ENCODE results near the gene ABCA2.

The ABCA2 gene

DNA sequence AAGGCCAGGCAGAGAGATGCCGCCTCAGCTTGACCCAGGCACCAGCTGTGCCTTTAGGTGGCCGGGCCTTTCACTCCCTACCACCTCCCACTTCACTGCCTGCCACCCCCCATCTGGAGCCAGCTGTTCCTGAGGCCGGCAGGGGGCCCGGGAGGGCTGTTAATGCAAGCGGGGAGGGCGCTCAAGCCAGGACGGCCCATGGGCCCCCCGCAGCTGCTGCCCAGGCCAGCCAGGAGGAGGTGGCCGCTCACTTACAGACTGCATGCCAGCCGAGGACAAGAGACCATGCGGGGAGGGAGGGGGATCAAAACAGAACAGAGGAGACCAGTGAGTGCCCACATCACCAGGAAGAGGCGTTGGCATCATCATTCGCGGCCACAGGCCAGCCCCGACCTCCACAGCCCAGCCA lies 4.5 kb downstream of the ABCA2 start:
- no peak overlapping the region for H3K4me3 ChIP-seq (ENCODE audit: low read depth, low read length)
- DNase-seq (ENCODE audit: low read depth): no peak
- TF ChIP-seq, protein P1, sequence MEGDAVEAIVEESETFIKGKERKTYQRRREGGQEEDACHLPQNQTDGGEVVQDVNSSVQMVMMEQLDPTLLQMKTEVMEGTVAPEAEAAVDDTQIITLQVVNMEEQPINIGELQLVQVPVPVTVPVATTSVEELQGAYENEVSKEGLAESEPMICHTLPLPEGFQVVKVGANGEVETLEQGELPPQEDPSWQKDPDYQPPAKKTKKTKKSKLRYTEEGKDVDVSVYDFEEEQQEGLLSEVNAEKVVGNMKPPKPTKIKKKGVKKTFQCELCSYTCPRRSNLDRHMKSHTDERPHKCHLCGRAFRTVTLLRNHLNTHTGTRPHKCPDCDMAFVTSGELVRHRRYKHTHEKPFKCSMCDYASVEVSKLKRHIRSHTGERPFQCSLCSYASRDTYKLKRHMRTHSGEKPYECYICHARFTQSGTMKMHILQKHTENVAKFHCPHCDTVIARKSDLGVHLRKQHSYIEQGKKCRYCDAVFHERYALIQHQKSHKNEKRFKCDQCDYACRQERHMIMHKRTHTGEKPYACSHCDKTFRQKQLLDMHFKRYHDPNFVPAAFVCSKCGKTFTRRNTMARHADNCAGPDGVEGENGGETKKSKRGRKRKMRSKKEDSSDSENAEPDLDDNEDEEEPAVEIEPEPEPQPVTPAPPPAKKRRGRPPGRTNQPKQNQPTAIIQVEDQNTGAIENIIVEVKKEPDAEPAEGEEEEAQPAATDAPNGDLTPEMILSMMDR (conservative IDR thresholded peaks at IDR 0.05; ENCODE audit: low read depth, low read length): no peak

DNA sequence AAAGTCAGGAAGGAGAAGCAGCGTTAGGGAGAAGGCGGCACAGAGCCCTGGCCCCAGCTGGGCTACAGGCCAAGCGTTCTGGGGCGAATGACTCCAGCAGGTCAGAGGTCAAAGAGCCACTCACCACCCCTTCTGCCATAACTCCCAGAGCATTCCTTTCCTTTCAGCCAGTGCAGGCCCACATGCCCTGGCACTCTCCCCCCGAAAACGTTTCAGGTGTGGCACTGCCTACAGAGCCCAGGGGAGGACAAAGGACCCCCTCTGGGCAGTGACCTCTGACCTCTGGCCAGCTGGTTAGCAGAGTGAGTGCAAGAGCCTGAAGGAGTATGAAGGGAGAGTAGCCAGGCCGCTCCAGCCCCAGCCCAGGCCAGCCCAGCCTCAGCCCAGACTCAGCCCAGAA lies 4.9 kb downstream of the ABCA2 start:
- no peak for DNase-seq (ENCODE audit: low read depth)

DNA sequence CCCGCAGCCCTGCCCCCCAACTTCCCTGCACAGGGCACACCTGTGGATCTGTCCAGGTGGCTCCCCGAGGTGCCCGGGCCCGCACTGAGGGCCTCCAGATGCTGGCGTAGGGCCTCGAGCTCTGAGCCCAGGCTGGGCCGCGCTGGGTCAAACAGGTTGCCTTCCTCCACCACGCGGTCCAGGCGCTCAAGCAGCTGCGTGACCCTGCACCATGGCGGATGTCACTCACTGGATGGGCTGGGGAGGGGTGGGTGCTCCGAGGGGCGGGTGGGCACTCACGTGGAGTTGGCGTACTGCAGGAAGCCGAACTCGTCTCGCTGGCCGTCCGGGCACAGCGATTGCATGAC lies 5.4 kb downstream of the ABCA2 start:
- H3K4me3 ChIP-seq (ENCODE audit: low read depth, low read length): no peak overlapping the region
- DNase-seq (ENCODE audit: low read depth): no peak
- TF ChIP-seq, protein P1 (conservative IDR thresholded peaks at IDR 0.05; ENCODE audit: low read depth, low read length): no peak

More for the DNA sequence above, 4.9 kb downstream of the ABCA2 start:
- no peak overlapping the region for H3K4me3 ChIP-seq (ENCODE audit: low read depth, low read length)
- TF ChIP-seq, protein P1 (conservative IDR thresholded peaks at IDR 0.05; ENCODE audit: low read depth, low read length): no peak

DNA sequence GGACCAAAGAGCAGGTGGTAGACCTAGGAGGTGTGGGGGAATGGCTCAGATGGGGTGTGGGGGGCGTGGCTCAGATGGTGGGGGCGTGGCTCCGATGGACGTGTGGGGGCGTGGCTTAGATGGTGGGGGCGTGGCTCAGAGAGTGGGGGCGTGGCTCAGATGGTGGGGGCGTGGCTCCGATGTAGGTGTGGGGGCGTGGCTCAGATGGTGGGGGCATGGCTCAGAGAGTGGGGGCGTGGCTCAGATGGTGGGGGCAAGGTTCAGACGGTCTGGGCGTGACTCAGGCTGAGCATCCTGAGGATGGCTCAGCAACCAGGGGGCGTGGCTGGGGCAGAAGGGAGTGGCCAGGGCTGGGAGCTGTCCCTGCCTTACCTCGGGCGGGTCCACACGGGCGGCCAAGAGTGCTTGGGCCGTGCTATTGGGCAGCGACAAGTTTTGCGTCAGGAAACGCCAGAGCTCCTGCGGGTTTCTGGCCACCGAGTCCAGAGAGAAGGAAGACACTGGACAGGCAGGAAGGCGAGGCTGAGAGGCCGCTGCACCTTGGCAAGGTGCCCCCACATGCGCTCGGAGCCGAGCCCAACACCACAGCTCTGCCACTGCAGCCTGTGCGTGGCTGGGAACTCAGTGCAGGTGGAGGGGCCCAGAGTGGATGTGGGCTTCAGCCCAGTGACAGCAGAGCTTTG lies 5.9 kb downstream of the ABCA2 start:
- TF ChIP-seq, protein P1 (conservative IDR thresholded peaks at IDR 0.05; ENCODE audit: low read depth, low read length): no peak
- peak; percentile 65 for DNase-seq (ENCODE audit: low read depth)
- no peak overlapping the region for H3K4me3 ChIP-seq (ENCODE audit: low read depth, low read length)

DNA sequence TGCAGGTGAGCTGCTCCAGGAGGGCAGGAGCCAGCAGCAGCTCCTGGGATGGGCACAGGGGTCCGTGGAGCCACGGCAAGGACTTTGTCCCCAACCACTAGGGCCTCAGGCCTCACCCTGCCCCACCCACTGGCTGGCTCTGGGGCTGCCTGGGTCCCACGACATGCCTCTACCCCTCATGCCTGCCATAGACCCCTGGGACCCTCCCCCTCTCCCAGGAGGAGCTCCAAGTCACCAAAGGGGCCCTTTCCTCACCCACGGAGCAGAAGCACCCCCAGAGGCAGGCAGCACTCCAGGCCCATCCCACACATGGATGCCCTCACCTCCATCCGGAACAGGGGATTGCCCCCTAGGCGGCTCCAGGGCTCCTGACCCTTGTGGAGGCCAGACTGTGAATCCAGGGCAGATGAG lies 6.5 kb downstream of the ABCA2 start:
- TF ChIP-seq, protein P1 (conservative IDR thresholded peaks at IDR 0.05; ENCODE audit: low read depth, low read length): no peak
- no peak overlapping the region for H3K4me3 ChIP-seq (ENCODE audit: low read depth, low read length)
- no peak for DNase-seq (ENCODE audit: low read depth)

DNA sequence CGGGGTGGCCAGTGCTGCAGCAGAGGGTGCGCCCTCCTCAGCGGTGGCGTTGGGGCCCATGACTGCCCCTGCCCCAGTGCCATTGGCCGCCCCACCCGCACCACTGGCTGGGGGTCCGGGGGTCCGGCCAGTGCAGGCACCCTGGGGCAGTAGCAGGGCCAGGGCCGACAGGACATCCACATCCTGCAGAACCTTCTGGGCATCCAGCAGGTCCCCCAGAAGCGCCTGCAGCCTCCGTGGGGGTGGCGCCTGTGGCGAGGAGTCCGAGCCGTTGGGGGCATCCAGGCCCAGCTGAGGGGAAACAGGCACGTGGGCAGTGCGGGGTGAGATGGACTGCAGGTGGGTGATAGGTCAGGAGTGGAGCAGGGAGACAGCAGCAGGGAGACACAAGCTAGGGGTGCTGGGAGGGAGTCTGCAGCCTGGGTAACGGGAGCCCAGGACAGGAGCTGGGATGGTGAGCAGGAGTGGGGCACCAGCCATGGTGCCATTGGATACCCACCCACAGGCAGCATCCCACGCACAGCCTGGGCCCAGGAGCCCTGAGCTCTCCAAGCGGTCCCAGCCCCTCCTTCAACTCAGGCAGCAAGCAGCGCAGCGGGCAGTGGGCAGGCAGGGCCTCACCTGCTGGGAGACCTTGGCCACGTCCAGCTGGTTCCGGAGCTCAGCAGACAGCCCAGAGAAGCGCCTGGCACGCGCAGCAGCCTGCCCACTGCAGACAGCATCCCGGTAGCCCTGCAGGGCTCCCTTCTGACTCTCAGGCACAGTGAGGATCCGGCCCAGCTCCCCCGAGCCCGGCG lies 7.1 kb downstream of the ABCA2 start:
- DNase-seq (ENCODE audit: low read depth): no peak
- TF ChIP-seq, protein P1 (conservative IDR thresholded peaks at IDR 0.05; ENCODE audit: low read depth, low read length): no peak
- no peak overlapping the region for H3K4me3 ChIP-seq (ENCODE audit: low read depth, low read length)

Data from choroid plexus epithelial cell (primary cell).